Astrocyte (in vitro differentiated cells and primary cell): ENCODE measurements around the gene STT3B. TPM values are rescaled to one million over a fixed set of nuclear protein-coding genes. Genes with fewer than 3 reads are reported as not detected.

Source experiments
- DNase-seq: peaks from one replicate; pipeline ENCODE4 v3.0.0-alpha.2; 2010; ENCODE audit warnings: low read depth
- FAIRE-seq: peaks from 2 replicates; lab custom pipeline; 2011; peaks lifted over from hg19 to GRCh38; lab: Jason Lieb, UNC
- H2AFZ ChIP-seq: 2 replicates; pipeline ENCODE4 v1.6.0; 2012; ENCODE audit warnings: low read depth, low read length, inconsistent platforms
- H3K27ac ChIP-seq: 2 replicates; pipeline ENCODE4 v1.5.1; 2011; ENCODE audit warnings: low read depth, low read length, inconsistent platforms
- H3K27me3 ChIP-seq: 2 replicates; pipeline ENCODE4 v1.6.0; 2011; ENCODE audit warnings: low read length, inconsistent platforms; ENCODE audit not compliant: insufficient read depth
- H3K36me3 ChIP-seq: 2 replicates; pipeline ENCODE4 v1.5.1; 2011; ENCODE audit warnings: low read length, inconsistent platforms; ENCODE audit not compliant: insufficient read depth
- H3K4me1 ChIP-seq: 2 replicates; pipeline ENCODE4 v1.5.1; 2011; ENCODE audit warnings: low read length, inconsistent platforms; ENCODE audit not compliant: insufficient read depth
- H3K4me2 ChIP-seq: 2 replicates; pipeline ENCODE4 v1.6.0; 2012; ENCODE audit warnings: low read length, inconsistent platforms
- H3K4me3 ChIP-seq: 2 replicates; pipeline ENCODE4 v1.5.1; 2011; ENCODE audit warnings: low read depth, mild to moderate bottlenecking, low read length, inconsistent platforms; ENCODE audit not compliant: insufficient read depth
- H3K79me2 ChIP-seq: 2 replicates; pipeline ENCODE4 v1.6.0; 2012; ENCODE audit warnings: mild to moderate bottlenecking, low read length, inconsistent platforms; ENCODE audit not compliant: insufficient read depth
- H3K9ac ChIP-seq: 2 replicates; pipeline ENCODE4 v1.6.0; 2012; ENCODE audit warnings: mild to moderate bottlenecking, low read length, inconsistent platforms
- H3K9me3 ChIP-seq: 2 replicates; pipeline ENCODE4 v1.5.1; 2012; ENCODE audit warnings: low read depth, mild to moderate bottlenecking, low read length, inconsistent platforms; ENCODE audit not compliant: insufficient read depth
- H4K20me1 ChIP-seq: 2 replicates; pipeline ENCODE4 v1.6.0; 2012; ENCODE audit warnings: low read length, inconsistent platforms; ENCODE audit not compliant: insufficient read depth
- H3K27ac Mint-ChIP-seq: one replicate; pipeline ENCODE4 v1.8.0; 2021; ENCODE audit warnings: mild to moderate bottlenecking, mixed read lengths; ENCODE audit not compliant: unreplicated experiment
- H3K27me3 Mint-ChIP-seq: one replicate; pipeline ENCODE4 v1.8.0; 2021; ENCODE audit warnings: low read depth, mixed read lengths; ENCODE audit not compliant: unreplicated experiment
- H3K36me3 Mint-ChIP-seq: one replicate; pipeline ENCODE4 v1.8.0; 2021; ENCODE audit warnings: low read depth, mixed read lengths; ENCODE audit not compliant: unreplicated experiment
- H3K4me1 Mint-ChIP-seq: one replicate; pipeline ENCODE4 v1.8.0; 2021; ENCODE audit warnings: low read depth, mixed read lengths; ENCODE audit not compliant: unreplicated experiment
- H3K4me3 Mint-ChIP-seq: one replicate; pipeline ENCODE4 v1.8.0; 2021; ENCODE audit warnings: mild to moderate bottlenecking, moderate library complexity, mixed read lengths; ENCODE audit not compliant: unreplicated experiment
- H3K9me3 Mint-ChIP-seq: one replicate; pipeline ENCODE4 v1.8.0; 2021; ENCODE audit warnings: mild to moderate bottlenecking, mixed read lengths; ENCODE audit not compliant: unreplicated experiment
- CTCF ChIP-seq: IDR thresholded peaks from 2 replicates; pipeline ENCODE4 v1.5.1; 2011; ENCODE audit warnings: low read depth, mild to moderate bottlenecking, inconsistent platforms, low read length, moderate library complexity; ENCODE audit not compliant: insufficient read depth
- EZH2 ChIP-seq: IDR thresholded peaks from 2 replicates; pipeline ENCODE4 v1.6.1; 2012; ENCODE audit warnings: mild to moderate bottlenecking, low read length, inconsistent platforms; ENCODE audit not compliant: insufficient read depth
- total RNA-seq: library from RNA; stranded (reverse); gene quantifications from 2 replicates; pipeline ENCODE4 v1.2.1, GENCODE V29; 2021

Gene STT3B
- total RNA-seq, 1 donor from 2014 or later, result 156 TPM

GRCh38 chr3:31509147-31509728 is 23.5 kb upstream of the STT3B start:
- DNase-seq (no peak), FAIRE-seq (no peak)
- H3K36me3 ChIP-seq, result no peaks in the 10 kb centered on the region
- H2AFZ ChIP-seq, result no peak overlapping the region
- H3K9me3 Mint-ChIP-seq, result no peaks in the 10 kb centered on the region
- H3K27me3 ChIP-seq, result peaks cover 17% of the 10 kb centered on the region
- H3K4me3 Mint-ChIP-seq, result no peak overlapping the region
- no peak overlapping the region for H3K4me3 ChIP-seq
- no peaks in the 10 kb centered on the region for H3K4me1 Mint-ChIP-seq
- H3K4me1 ChIP-seq, result no peaks in the 10 kb centered on the region
- no peaks in the 10 kb centered on the region for H3K9me3 ChIP-seq
- no peak overlapping the region for H3K27ac ChIP-seq
- no peak overlapping the region for H3K27ac Mint-ChIP-seq
- H3K4me2 ChIP-seq, result no peak overlapping the region
- H3K79me2 ChIP-seq, result no peaks in the 10 kb centered on the region
- no peak overlapping the region for H3K9ac ChIP-seq
- no peaks in the 10 kb centered on the region for H3K36me3 Mint-ChIP-seq
- H4K20me1 ChIP-seq, result no peaks in the 10 kb centered on the region
- no peak for TF ChIP-seq CTCF
- TF ChIP-seq EZH2, result no peak
- peaks cover 29% of the 10 kb centered on the region for H3K27me3 Mint-ChIP-seq

- no peak for DNase-seq
- Histone ChIP-seq H3K9ac (no peak overlapping the region), H4K20me1 (no peaks in the 10 kb centered on the region), H2AFZ (no peak overlapping the region), H3K4me2 (no peak overlapping the region), H3K9me3 (no peaks in the 10 kb centered on the region), H3K4me3 (no peak overlapping the region), H3K27me3 (no peaks in the 10 kb centered on the region), H3K79me2 (no peaks in the 10 kb centered on the region), H3K4me1 (no peaks in the 10 kb centered on the region), H3K27ac (no peak overlapping the region), H3K36me3 (no peaks in the 10 kb centered on the region)
- FAIRE-seq, result no peak
- Mint-ChIP-seq H3K4me1 (no peaks in the 10 kb centered on the region), H3K36me3 (no peaks in the 10 kb centered on the region), H3K27me3 (peaks cover 4% of the 10 kb centered on the region), H3K4me3 (no peak overlapping the region), H3K27ac (no peak overlapping the region), H3K9me3 (no peaks in the 10 kb centered on the region)
- no peak for TF ChIP-seq CTCF
- no peak for TF ChIP-seq EZH2
Measured at GRCh38 chr3:31514570-31514969, 18.2 kb upstream of the STT3B start.

GRCh38 chr3:31515486-31516284 is 17.0 kb upstream of the STT3B start:
- Histone ChIP-seq H3K9ac (no peak overlapping the region), H3K79me2 (no peaks in the 10 kb centered on the region), H3K4me1 (no peaks in the 10 kb centered on the region), H4K20me1 (no peaks in the 10 kb centered on the region), H3K4me3 (no peak overlapping the region), H3K4me2 (no peak overlapping the region), H2AFZ (no peak overlapping the region), H3K9me3 (no peaks in the 10 kb centered on the region), H3K27ac (no peak overlapping the region), H3K27me3 (no peaks in the 10 kb centered on the region), H3K36me3 (no peaks in the 10 kb centered on the region)
- Mint-ChIP-seq H3K27me3 (no peaks in the 10 kb centered on the region), H3K4me3 (no peak overlapping the region), H3K27ac (no peak overlapping the region), H3K9me3 (no peaks in the 10 kb centered on the region), H3K36me3 (no peaks in the 10 kb centered on the region), H3K4me1 (no peaks in the 10 kb centered on the region)
- TF ChIP-seq EZH2 (no peak), CTCF (no peak)
- DNase-seq (no peak), FAIRE-seq (no peak)
